Measurements from ENCODE around the gene CARM1.
"Not testable (repeated sequence)": the region's sequence is repeated elsewhere in the genome, so short reads cannot be mapped to it uniquely, and the experiment has no call there.

The CARM1 gene

GRCh38 chr19:10866495-10866894 lies 4.9 kb upstream of the CARM1 start:
- no peak overlapping the region for H3K9ac ChIP-seq (ENCODE audit: low read length)
- no peaks in the 10 kb centered on the region for H3K36me3 ChIP-seq (ENCODE audit: control insufficient read depth, insufficient read depth, low read length, severe bottlenecking)
- H3K27me3 ChIP-seq (replicated peaks; ENCODE audit: control insufficient read depth, insufficient read depth, low read length), result no peaks in the 10 kb centered on the region
- H3K4me1 ChIP-seq (ENCODE audit: control insufficient read depth, insufficient read depth, low read length), result peaks cover 22% of the 10 kb centered on the region
- no peak for DNase-seq (ENCODE audit: low read depth)
- H3K9me3 ChIP-seq (ENCODE audit: control insufficient read depth, low read length), result no peaks in the 10 kb centered on the region
- no peak overlapping the region for H3K4me3 ChIP-seq (ENCODE audit: low read length)

GRCh38 chr19:10868872-10869547 lies 2.3 kb upstream of the CARM1 start:
- Histone ChIP-seq H3K9ac (ENCODE audit: low read length) (no peak overlapping the region), H3K9me3 (ENCODE audit: control insufficient read depth, low read length) (no peaks in the 10 kb centered on the region), H3K36me3 (ENCODE audit: control insufficient read depth, insufficient read depth, low read length, severe bottlenecking) (no peaks in the 10 kb centered on the region), H3K27me3 (replicated peaks; ENCODE audit: control insufficient read depth, insufficient read depth, low read length) (no peaks in the 10 kb centered on the region), H3K4me3 (ENCODE audit: low read length) (no peak overlapping the region), H3K4me1 (ENCODE audit: control insufficient read depth, insufficient read depth, low read length) (peaks cover 18% of the 10 kb centered on the region)
- DNase-seq (ENCODE audit: low read depth), result no peak

- H3K4me1 ChIP-seq (ENCODE audit: control insufficient read depth, insufficient read depth, low read length), result peaks cover 13% of the 10 kb centered on the region
- not testable (repeated sequence) for H3K36me3 ChIP-seq (ENCODE audit: control insufficient read depth, insufficient read depth, low read length, severe bottlenecking); H3K4me3 ChIP-seq (ENCODE audit: low read length); H3K9me3 ChIP-seq (ENCODE audit: control insufficient read depth, low read length); DNase-seq (ENCODE audit: low read depth); H3K27me3 ChIP-seq (replicated peaks; ENCODE audit: control insufficient read depth, insufficient read depth, low read length); H3K9ac ChIP-seq (ENCODE audit: low read length)
Observed at GRCh38 chr19:10869872-10870311, 1.5 kb upstream of the CARM1 start.

- Histone ChIP-seq H3K36me3 (ENCODE audit: control insufficient read depth, insufficient read depth, low read length, severe bottlenecking) (no peaks in the 10 kb centered on the region), H3K9me3 (ENCODE audit: control insufficient read depth, low read length) (no peaks in the 10 kb centered on the region), H3K4me3 (ENCODE audit: low read length) (peak overlapping the region; percentile 77), H3K4me1 (ENCODE audit: control insufficient read depth, insufficient read depth, low read length) (peaks cover 14% of the 10 kb centered on the region), H3K9ac (ENCODE audit: low read length) (peak overlapping the region; percentile 80), H3K27me3 (replicated peaks; ENCODE audit: control insufficient read depth, insufficient read depth, low read length) (no peaks in the 10 kb centered on the region)
- DNase-seq (ENCODE audit: low read depth), result no peak
Observed at GRCh38 chr19:10870501-10870954, 825 bp upstream of the CARM1 start.

GRCh38 chr19:10871711-10872545 lies 575 bp downstream of the CARM1 start:
- no peaks in the 10 kb centered on the region for H3K9me3 ChIP-seq (ENCODE audit: control insufficient read depth, low read length)
- peak overlapping the region; percentile 87 for H3K9ac ChIP-seq (ENCODE audit: low read length)
- H3K4me3 ChIP-seq (ENCODE audit: low read length), result peak overlapping the region; percentile 88
- peaks cover 18% of the 10 kb centered on the region for H3K4me1 ChIP-seq (ENCODE audit: control insufficient read depth, insufficient read depth, low read length)
- H3K36me3 ChIP-seq (ENCODE audit: control insufficient read depth, insufficient read depth, low read length, severe bottlenecking), result no peaks in the 10 kb centered on the region
- H3K27me3 ChIP-seq (replicated peaks; ENCODE audit: control insufficient read depth, insufficient read depth, low read length), result no peaks in the 10 kb centered on the region
- DNase-seq (ENCODE audit: low read depth), result peak; percentile 64

- Histone ChIP-seq H3K9me3 (ENCODE audit: control insufficient read depth, low read length) (no peaks in the 10 kb centered on the region), H3K4me3 (ENCODE audit: low read length) (peak overlapping the region; percentile 88), H3K9ac (ENCODE audit: low read length) (peak overlapping the region; percentile 87), H3K4me1 (ENCODE audit: control insufficient read depth, insufficient read depth, low read length) (peaks cover 18% of the 10 kb centered on the region), H3K27me3 (replicated peaks; ENCODE audit: control insufficient read depth, insufficient read depth, low read length) (no peaks in the 10 kb centered on the region), H3K36me3 (ENCODE audit: control insufficient read depth, insufficient read depth, low read length, severe bottlenecking) (no peaks in the 10 kb centered on the region)
- peak; percentile 52 for DNase-seq (ENCODE audit: low read depth)
Observed at GRCh38 chr19:10872546-10873107, 1.3 kb downstream of the CARM1 start.

- H3K9me3 ChIP-seq (ENCODE audit: control insufficient read depth, low read length), result no peaks in the 10 kb centered on the region
- no peak for DNase-seq (ENCODE audit: low read depth)
- H3K36me3 ChIP-seq (ENCODE audit: control insufficient read depth, insufficient read depth, low read length, severe bottlenecking), result no peaks in the 10 kb centered on the region
- H3K4me1 ChIP-seq (ENCODE audit: control insufficient read depth, insufficient read depth, low read length), result peaks cover 24% of the 10 kb centered on the region
- H3K4me3 ChIP-seq (ENCODE audit: low read length), result no peak overlapping the region
- no peaks in the 10 kb centered on the region for H3K27me3 ChIP-seq (replicated peaks; ENCODE audit: control insufficient read depth, insufficient read depth, low read length)
- H3K9ac ChIP-seq (ENCODE audit: low read length), result no peak overlapping the region
Observed at GRCh38 chr19:10874024-10874423, 2.7 kb downstream of the CARM1 start.

GRCh38 chr19:10876459-10877240 lies 5.3 kb downstream of the CARM1 start:
- no peaks in the 10 kb centered on the region for H3K36me3 ChIP-seq (ENCODE audit: control insufficient read depth, insufficient read depth, low read length, severe bottlenecking)
- H3K27me3 ChIP-seq (replicated peaks; ENCODE audit: control insufficient read depth, insufficient read depth, low read length), result no peaks in the 10 kb centered on the region
- H3K4me3 ChIP-seq (ENCODE audit: low read length), result no peak overlapping the region
- H3K4me1 ChIP-seq (ENCODE audit: control insufficient read depth, insufficient read depth, low read length), result peaks cover 23% of the 10 kb centered on the region
- DNase-seq (ENCODE audit: low read depth), result no peak
- no peak overlapping the region for H3K9ac ChIP-seq (ENCODE audit: low read length)
- H3K9me3 ChIP-seq (ENCODE audit: control insufficient read depth, low read length), result no peaks in the 10 kb centered on the region

- H3K9ac ChIP-seq (ENCODE audit: low read length); H3K27me3 ChIP-seq (replicated peaks; ENCODE audit: control insufficient read depth, insufficient read depth, low read length); H3K9me3 ChIP-seq (ENCODE audit: control insufficient read depth, low read length); DNase-seq (ENCODE audit: low read depth); H3K36me3 ChIP-seq (ENCODE audit: control insufficient read depth, insufficient read depth, low read length, severe bottlenecking); H3K4me3 ChIP-seq (ENCODE audit: low read length): not testable (repeated sequence)
- H3K4me1 ChIP-seq (ENCODE audit: control insufficient read depth, insufficient read depth, low read length), result peaks cover 28% of the 10 kb centered on the region
Observed at GRCh38 chr19:10877608-10878007, 6.3 kb downstream of the CARM1 start.

GRCh38 chr19:10878253-10878652 lies 6.9 kb downstream of the CARM1 start:
- H3K36me3 ChIP-seq (ENCODE audit: control insufficient read depth, insufficient read depth, low read length, severe bottlenecking), result no peaks in the 10 kb centered on the region
- H3K4me3 ChIP-seq (ENCODE audit: low read length), result no peak overlapping the region
- no peak for DNase-seq (ENCODE audit: low read depth)
- H3K4me1 ChIP-seq (ENCODE audit: control insufficient read depth, insufficient read depth, low read length), result peaks cover 21% of the 10 kb centered on the region
- no peaks in the 10 kb centered on the region for H3K27me3 ChIP-seq (replicated peaks; ENCODE audit: control insufficient read depth, insufficient read depth, low read length)
- no peaks in the 10 kb centered on the region for H3K9me3 ChIP-seq (ENCODE audit: control insufficient read depth, low read length)
- peak overlapping the region; percentile 18 for H3K9ac ChIP-seq (ENCODE audit: low read length)

Measured in adipocyte (in vitro differentiated cells).